Pancreas (tissue), 10 donors: ENCODE data around the gene UBE3D. TPM values are rescaled to one million over a fixed set of nuclear protein-coding genes. Genes with fewer than 3 reads are reported as not detected.
"Not testable (repeated sequence)": the region's sequence is repeated elsewhere in the genome, so short reads cannot be mapped to it uniquely, and the experiment has no call there.

Experiments
- ATAC-seq, 4 donors: fragments of 200-7000 bp; cut with Tn5 transposase; one replicate each; pipeline versions ENCODE4 v1.8.0 to v1.9.1; 2020; ENCODE audit warnings: mild to moderate bottlenecking in 4 of 4, moderate library complexity in 4 of 4
- DNase-seq, 6 donors: peaks; one replicate each; pipeline ENCODE4 v3.0.0-alpha.2; 2020
- FAIRE-seq: peaks from 2 replicates; lab custom pipeline; 2012; peaks lifted over from hg19 to GRCh38; lab: Jason Lieb, UNC
- H3K27ac ChIP-seq, 4 donors: fragments of 200-600 bp; sonication (generic); 1 replicate in 3 of 4; 2 replicates in 1 of 4; pipeline versions ENCODE4 v1.5.0 to v1.8.0; 2020
- H3K27me3 ChIP-seq, 4 donors: fragments of 200-600 bp; one replicate each; pipeline ENCODE4 v1.8.0; 2021
- H3K36me3 ChIP-seq, 3 donors: fragments of 200-600 bp; sonication (generic) in 1 of 3; one replicate each; pipeline versions ENCODE4 v1.5.0 to v1.8.0; 2020 to 2021
- H3K4me1 ChIP-seq, 3 donors: fragments of 200-600 bp; one replicate each; pipeline ENCODE4 v1.8.0; 2021
- H3K4me3 ChIP-seq, 4 donors: fragments of 200-600 bp; sonication (generic) in 2 of 4; one replicate each; pipeline versions ENCODE4 v1.5.0 to v1.8.0; 2020 to 2021
- H3K9me3 ChIP-seq, 4 donors: fragments of 200-600 bp; one replicate each; pipeline ENCODE4 v1.8.0; 2021
- WGBS, 2 donors: extraction: QIAGEN DNeasy Blood & Tissue Kit; methylation state at CpG; one replicate each; pipeline ENCODE4 v1.1.7; 2013; 5-methylcytosine and 5-hydroxymethylcytosine counted together
- intact Hi-C, 3 donors: fragments of 100-400 bp; cut with DNase I; formaldehyde crosslinking; loops; one replicate each; pipeline versions ENCODE4 v1.11.1 to v1.14.2; 2022
- polyA plus RNA-seq, 2 donors: library from polyadenylated mRNA; stranded (reverse); fragments of 200-250 nt; gene quantifications; one replicate each; pipeline ENCODE4 v1.2.3, GENCODE V29; 2013
- total RNA-seq, 6 donors: library from RNA; stranded (reverse); fragmentation: NEBNext Ultra II Directional in 4 of 6; extraction: Animal tissue kit (Norgen Biotek cat#: 25700) in 4 of 6; gene quantifications; one replicate each; pipeline versions ENCODE4 v1.2.1 to v1.2.4, GENCODE V29; 2021 to 2023
- TF ChIP-seq, protein P1 (sequence below), 4 donors: fragments of 200-600 bp; sonication (generic) in 3 of 4; IDR thresholded peaks; one replicate each; pipeline versions ENCODE4 v1.5.0 to v1.8.0; 2021; ENCODE audit warnings: antibody characterized with exemption in 4 of 4
- donor health status: healthy with polysubstance abuse.
- donor health status: DM: no; HTN: no; CAD: no; lungs with moderate emphysema.
- donor health status: DM: no; HTN: no; CAD: no.
- donor health status: control.
- donor health status: control.
- donor health status: Bipolar disorder and iron deficiency.
- donor health status: DM: yes; HTN: yes; CAD: no.
- donor health status: DM: no; HTN: no; CAD: no.
- donor health status: DM: no; HTN: no; CAD: no.
- donor health status: DM: yes; HTN: yes; CAD: no.

UBE3D gene
- total and polyA plus RNA-seq, 8 donors, result 3.2 to 6.9 (median 4.1) TPM

DNA sequence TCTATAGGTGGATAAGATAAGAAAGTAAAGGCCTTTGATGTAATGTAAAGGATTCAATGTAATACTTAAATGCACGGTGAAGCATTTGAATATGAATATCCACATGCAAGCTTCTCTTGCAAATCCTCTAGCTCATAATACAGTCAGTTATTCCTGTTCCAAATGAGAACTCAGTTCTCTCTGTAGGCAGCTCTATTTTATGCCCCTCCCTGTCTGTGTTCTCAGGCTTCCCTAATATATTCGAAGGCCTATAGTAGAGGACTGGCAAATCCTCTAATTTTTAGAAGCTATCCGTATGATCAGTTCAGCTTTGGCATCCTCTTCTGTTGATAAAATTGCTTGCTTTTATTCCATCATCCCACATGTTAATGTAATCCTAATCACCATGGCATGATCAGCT lies 200.2 kb downstream of the UBE3D start:
- no peak for FAIRE-seq
- Histone ChIP-seq H3K4me3 (no peak overlapping the region), H3K27ac (no peak overlapping the region), H3K27me3 (no peaks in the 10 kb centered on the region), H3K4me1 (no peaks in the 10 kb centered on the region), H3K9me3 (no peaks in the 10 kb centered on the region), H3K36me3 (no peaks in the 10 kb centered on the region)
- ATAC-seq, result no peak
- 73 to 75% methylated on average over 3 of the region's 3 CpGs for whole genome bisulfite sequencing, 2 donors
- intact Hi-C loops, result no loop called here
- TF ChIP-seq, protein P1, sequence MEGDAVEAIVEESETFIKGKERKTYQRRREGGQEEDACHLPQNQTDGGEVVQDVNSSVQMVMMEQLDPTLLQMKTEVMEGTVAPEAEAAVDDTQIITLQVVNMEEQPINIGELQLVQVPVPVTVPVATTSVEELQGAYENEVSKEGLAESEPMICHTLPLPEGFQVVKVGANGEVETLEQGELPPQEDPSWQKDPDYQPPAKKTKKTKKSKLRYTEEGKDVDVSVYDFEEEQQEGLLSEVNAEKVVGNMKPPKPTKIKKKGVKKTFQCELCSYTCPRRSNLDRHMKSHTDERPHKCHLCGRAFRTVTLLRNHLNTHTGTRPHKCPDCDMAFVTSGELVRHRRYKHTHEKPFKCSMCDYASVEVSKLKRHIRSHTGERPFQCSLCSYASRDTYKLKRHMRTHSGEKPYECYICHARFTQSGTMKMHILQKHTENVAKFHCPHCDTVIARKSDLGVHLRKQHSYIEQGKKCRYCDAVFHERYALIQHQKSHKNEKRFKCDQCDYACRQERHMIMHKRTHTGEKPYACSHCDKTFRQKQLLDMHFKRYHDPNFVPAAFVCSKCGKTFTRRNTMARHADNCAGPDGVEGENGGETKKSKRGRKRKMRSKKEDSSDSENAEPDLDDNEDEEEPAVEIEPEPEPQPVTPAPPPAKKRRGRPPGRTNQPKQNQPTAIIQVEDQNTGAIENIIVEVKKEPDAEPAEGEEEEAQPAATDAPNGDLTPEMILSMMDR (IDR thresholded peaks at IDR 0.05), result no peak
- no peak for DNase-seq

DNA sequence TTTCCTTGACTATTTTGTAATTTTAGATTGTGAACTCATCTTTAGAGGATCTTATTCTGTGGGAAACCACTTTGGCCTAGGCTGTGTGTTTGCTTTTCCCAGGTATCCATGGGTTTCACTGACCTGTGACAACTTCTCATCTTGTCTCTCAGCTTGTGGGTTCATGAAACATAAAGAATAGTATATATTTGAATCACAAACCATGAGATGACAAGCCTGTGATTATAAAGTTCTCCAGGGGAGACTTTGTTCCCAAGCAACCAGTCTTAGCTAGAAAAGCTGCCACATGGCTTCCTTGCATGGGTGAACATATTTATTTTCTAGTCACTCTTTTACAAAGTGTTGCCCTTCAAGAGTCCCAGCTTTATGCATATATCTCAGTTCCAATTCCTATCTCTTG lies 201.9 kb downstream of the UBE3D start:
- H3K4me1 ChIP-seq, result no peaks in the 10 kb centered on the region
- FAIRE-seq (no peak), DNase-seq (no peak), ATAC-seq (no peak)
- intact Hi-C loops, result no loop called here
- no peak overlapping the region for H3K27ac ChIP-seq
- no peaks in the 10 kb centered on the region for H3K9me3 ChIP-seq
- no peaks in the 10 kb centered on the region for H3K36me3 ChIP-seq
- no peaks in the 10 kb centered on the region for H3K27me3 ChIP-seq
- H3K4me3 ChIP-seq, result no peak overlapping the region
- TF ChIP-seq, protein P1 (IDR thresholded peaks at IDR 0.05), result no peak

DNA sequence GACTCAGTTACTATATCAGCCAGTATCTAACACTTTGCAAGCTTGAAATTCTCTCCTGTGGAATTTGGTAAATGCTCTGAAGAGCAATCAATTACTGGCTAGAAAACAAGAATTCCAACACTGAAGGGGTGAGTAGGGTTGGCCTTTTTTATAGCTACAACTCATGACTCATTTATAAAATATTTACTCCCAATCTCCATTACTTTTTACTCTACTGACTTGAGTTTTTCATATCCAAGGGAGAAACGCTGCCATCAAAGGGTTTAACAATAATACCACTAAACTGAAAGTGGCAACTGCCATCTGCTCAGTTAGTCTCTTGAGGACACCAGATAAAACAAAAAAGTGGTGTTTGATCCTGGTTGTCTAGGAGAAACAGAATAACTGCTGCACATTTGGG lies 203.1 kb downstream of the UBE3D start:
- peak overlapping the region in 1 of 4 donors; percentile 6 for H3K27ac ChIP-seq
- peak in 3 of 4 donors; percentile 75 to 88 (median 87) for ATAC-seq
- H3K27me3 ChIP-seq, result no peaks in the 10 kb centered on the region
- intact Hi-C loops, result no loop called here
- H3K4me3 ChIP-seq, result no peak overlapping the region
- TF ChIP-seq, protein P1 (IDR thresholded peaks at IDR 0.05), result no peak
- 24 to 39% methylated on average over 1 of the region's 1 CpG for WGBS, 2 donors
- H3K9me3 ChIP-seq, result no peaks in the 10 kb centered on the region
- no peak for FAIRE-seq
- no peak for DNase-seq
- no peaks in the 10 kb centered on the region for H3K36me3 ChIP-seq
- H3K4me1 ChIP-seq, result no peaks in the 10 kb centered on the region

DNA sequence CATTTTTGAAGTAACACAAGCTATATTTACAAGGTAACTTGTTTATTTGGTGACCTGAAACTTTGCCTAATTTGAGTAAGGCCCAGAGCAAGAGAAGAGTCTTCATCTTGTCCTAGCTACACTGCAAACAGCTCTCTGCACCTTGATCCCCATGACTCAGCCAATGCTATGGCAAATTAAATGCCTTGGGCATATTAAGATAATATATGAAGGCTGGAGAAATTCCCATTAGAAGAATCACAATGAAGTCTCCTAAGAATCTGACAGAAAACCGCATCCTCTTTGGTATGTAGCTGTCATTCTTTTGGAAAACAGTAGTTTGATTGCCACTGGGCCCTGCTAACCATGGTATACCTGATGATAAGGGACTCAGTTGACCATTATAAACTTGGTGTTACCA lies 204.5 kb downstream of the UBE3D start:
- Histone ChIP-seq H3K27ac (no peak overlapping the region), H3K27me3 (no peaks in the 10 kb centered on the region), H3K9me3 (no peaks in the 10 kb centered on the region), H3K4me1 (no peaks in the 10 kb centered on the region), H3K36me3 (no peaks in the 10 kb centered on the region), H3K4me3 (no peak overlapping the region)
- no peak for FAIRE-seq
- no peak for ATAC-seq
- intact Hi-C loops, result no loop called here
- TF ChIP-seq, protein P1 (IDR thresholded peaks at IDR 0.05), result no peak
- no peak for DNase-seq
- 74 to 84% methylated on average over 1 of the region's 1 CpG for whole genome bisulfite sequencing, 2 donors

DNA sequence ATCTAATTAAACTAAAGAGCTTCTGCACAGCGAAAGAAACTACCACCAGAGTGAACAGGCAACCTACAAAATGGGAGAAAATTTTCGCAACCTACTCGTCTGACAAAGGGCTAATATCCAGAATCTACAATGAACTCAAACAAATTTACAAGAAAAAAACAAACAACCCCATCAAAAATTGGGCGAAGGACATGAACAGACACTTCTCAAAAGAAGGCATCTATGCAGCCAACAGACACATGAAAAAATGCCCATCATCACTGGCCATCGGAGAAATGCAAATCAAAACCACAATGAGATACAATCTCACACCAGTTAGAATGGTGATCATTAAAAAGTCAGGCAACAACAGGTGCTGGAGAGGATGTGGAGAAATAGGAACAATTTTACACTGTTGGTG lies 209.6 kb downstream of the UBE3D start:
- H3K4me3 ChIP-seq, intact Hi-C loops, H3K4me1 ChIP-seq, ATAC-seq, H3K27ac ChIP-seq, H3K27me3 ChIP-seq, H3K9me3 ChIP-seq, H3K36me3 ChIP-seq, DNase-seq, FAIRE-seq: not testable (repeated sequence)
- WGBS, 2 donors, result 75 to 86% methylated on average over 5 of the region's 5 CpGs

DNA sequence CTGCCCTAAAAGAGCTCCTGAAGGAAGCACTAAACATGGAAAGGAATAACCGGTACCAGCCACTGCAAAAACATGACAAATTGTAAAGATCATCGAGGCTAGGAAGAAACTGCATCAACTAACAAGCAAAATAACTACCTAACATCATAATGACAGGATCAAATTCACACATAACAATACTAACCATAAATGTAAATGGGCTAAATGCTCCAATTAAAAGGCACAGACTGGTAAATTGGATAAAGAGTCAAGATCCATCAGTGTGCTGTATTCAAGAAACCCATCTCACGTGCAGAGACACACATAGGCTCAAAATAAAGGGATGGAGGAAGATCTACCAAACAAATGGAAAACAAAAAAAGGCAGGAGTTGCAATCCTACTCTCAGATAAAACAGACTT lies 212.7 kb downstream of the UBE3D start:
- FAIRE-seq, ATAC-seq, H3K27me3 ChIP-seq, H3K36me3 ChIP-seq, H3K4me3 ChIP-seq, H3K4me1 ChIP-seq, DNase-seq, H3K9me3 ChIP-seq, H3K27ac ChIP-seq, intact Hi-C loops: not testable (repeated sequence)
- 66 to 75% methylated on average over 3 of the region's 3 CpGs for WGBS, 2 donors
